ENCODE data around the gene PPP1R3G. TPM values are rescaled to one million over a fixed set of nuclear protein-coding genes. Genes with fewer than 3 reads are reported as not detected.

Gene PPP1R3G
- total RNA-seq, 1 donor from 2014 or later, result not detected

- Mint-ChIP-seq H3K4me1 (ENCODE audit: low read depth, unreplicated experiment) (no peaks in the 10 kb centered on the region), H3K27me3 (ENCODE audit: unreplicated experiment) (peaks cover 19% of the 10 kb centered on the region), H3K27ac (ENCODE audit: unreplicated experiment) (no peak overlapping the region), H3K4me3 (ENCODE audit: unreplicated experiment) (no peak overlapping the region), H3K9me3 (ENCODE audit: unreplicated experiment) (peaks cover 1% of the 10 kb centered on the region), H3K36me3 (ENCODE audit: unreplicated experiment) (no peaks in the 10 kb centered on the region)
- DNase-seq, result peak; percentile 27
- no peak for TF ChIP-seq CTCF (IDR thresholded peaks at IDR 0.05; ENCODE audit: partially characterized antibody, unreplicated experiment)
These were observed 1.3 kb downstream of the PPP1R3G start for GRCh38 chr6:5086294-5086890.

- no peak overlapping the region for H3K4me3 Mint-ChIP-seq (ENCODE audit: unreplicated experiment)
- no peak for TF ChIP-seq CTCF (IDR thresholded peaks at IDR 0.05; ENCODE audit: partially characterized antibody, unreplicated experiment)
- H3K27ac Mint-ChIP-seq (ENCODE audit: unreplicated experiment), result no peak overlapping the region
- no peaks in the 10 kb centered on the region for H3K36me3 Mint-ChIP-seq (ENCODE audit: unreplicated experiment)
- DNase-seq, result no peak
- peaks cover 16% of the 10 kb centered on the region for H3K27me3 Mint-ChIP-seq (ENCODE audit: unreplicated experiment)
- peaks cover 1% of the 10 kb centered on the region for H3K9me3 Mint-ChIP-seq (ENCODE audit: unreplicated experiment)
- no peaks in the 10 kb centered on the region for H3K4me1 Mint-ChIP-seq (ENCODE audit: low read depth, unreplicated experiment)
These were observed 2.2 kb downstream of the PPP1R3G start for GRCh38 chr6:5087389-5087788.

- Mint-ChIP-seq H3K27ac (ENCODE audit: unreplicated experiment) (no peak overlapping the region), H3K9me3 (ENCODE audit: unreplicated experiment) (no peaks in the 10 kb centered on the region), H3K27me3 (ENCODE audit: unreplicated experiment) (peaks cover 10% of the 10 kb centered on the region), H3K4me3 (ENCODE audit: unreplicated experiment) (no peak overlapping the region), H3K36me3 (ENCODE audit: unreplicated experiment) (no peaks in the 10 kb centered on the region), H3K4me1 (ENCODE audit: low read depth, unreplicated experiment) (no peaks in the 10 kb centered on the region)
- TF ChIP-seq CTCF (IDR thresholded peaks at IDR 0.05; ENCODE audit: partially characterized antibody, unreplicated experiment), result no peak
- no peak for DNase-seq
These were observed 3.6 kb downstream of the PPP1R3G start for GRCh38 chr6:5088780-5089179.

- Mint-ChIP-seq H3K9me3 (ENCODE audit: unreplicated experiment) (no peaks in the 10 kb centered on the region), H3K36me3 (ENCODE audit: unreplicated experiment) (no peaks in the 10 kb centered on the region), H3K4me1 (ENCODE audit: low read depth, unreplicated experiment) (no peaks in the 10 kb centered on the region), H3K27ac (ENCODE audit: unreplicated experiment) (no peak overlapping the region), H3K27me3 (ENCODE audit: unreplicated experiment) (peaks cover 10% of the 10 kb centered on the region), H3K4me3 (ENCODE audit: unreplicated experiment) (no peak overlapping the region)
- TF ChIP-seq CTCF (IDR thresholded peaks at IDR 0.05; ENCODE audit: partially characterized antibody, unreplicated experiment), result no peak
- no peak for DNase-seq
These were observed 4.6 kb downstream of the PPP1R3G start for GRCh38 chr6:5089481-5090438.

GRCh38 chr6:5090603-5091002 is 5.5 kb downstream of the PPP1R3G start:
- H3K4me1 Mint-ChIP-seq (ENCODE audit: low read depth, unreplicated experiment), result no peaks in the 10 kb centered on the region
- H3K36me3 Mint-ChIP-seq (ENCODE audit: unreplicated experiment), result no peaks in the 10 kb centered on the region
- DNase-seq, result no peak
- no peak for TF ChIP-seq CTCF (IDR thresholded peaks at IDR 0.05; ENCODE audit: partially characterized antibody, unreplicated experiment)
- no peak overlapping the region for H3K4me3 Mint-ChIP-seq (ENCODE audit: unreplicated experiment)
- H3K9me3 Mint-ChIP-seq (ENCODE audit: unreplicated experiment), result no peaks in the 10 kb centered on the region
- no peak overlapping the region for H3K27ac Mint-ChIP-seq (ENCODE audit: unreplicated experiment)
- H3K27me3 Mint-ChIP-seq (ENCODE audit: unreplicated experiment), result peaks cover 10% of the 10 kb centered on the region

Measured in glutamatergic neuron (in vitro differentiated cells).